Trophoblast cell (in vitro differentiated cells and primary cell): ENCODE data around the gene CENPE.

ENCODE experiments used
- DNase-seq, 2 donors: peaks; one replicate each; pipeline ENCODE4 v3.0.0-alpha.2; 2016
- H2AFZ ChIP-seq: 2 replicates; pipeline ENCODE4 v1.6.1; 2013; ENCODE audit warnings: low read length, moderate library complexity, mild to moderate bottlenecking; ENCODE audit not compliant: insufficient read depth, poor library complexity
- H2AK5ac ChIP-seq: 2 replicates; pipeline ENCODE4 v1.6.1; 2013; ENCODE audit warnings: mild to moderate bottlenecking, low read length
- H2BK120ac ChIP-seq: 2 replicates; pipeline ENCODE4 v1.6.1; 2013; ENCODE audit warnings: low read length, mild to moderate bottlenecking, moderate library complexity; ENCODE audit not compliant: insufficient read depth, poor library complexity
- H2BK12ac ChIP-seq: 2 replicates; pipeline ENCODE4 v1.6.1; 2013; ENCODE audit warnings: mild to moderate bottlenecking, low read length, moderate library complexity
- H2BK5ac ChIP-seq: 2 replicates; pipeline ENCODE4 v1.6.1; 2013; ENCODE audit warnings: low read length, low read depth, moderate library complexity, mild to moderate bottlenecking; ENCODE audit not compliant: poor library complexity
- H3K14ac ChIP-seq: 2 replicates; pipeline ENCODE4 v1.6.1; 2013; ENCODE audit warnings: mild to moderate bottlenecking, low read length
- H3K18ac ChIP-seq: 2 replicates; pipeline ENCODE4 v1.6.1; 2013; ENCODE audit warnings: mild to moderate bottlenecking, low read length
- H3K23ac ChIP-seq: 2 replicates; pipeline ENCODE4 v1.6.1; 2013; ENCODE audit warnings: low read length
- H3K27ac ChIP-seq: 2 replicates; pipeline ENCODE4 v1.5.1; 2013; ENCODE audit warnings: low read depth, mild to moderate bottlenecking, inconsistent platforms, low read length, moderate library complexity
- H3K27me3 ChIP-seq: 2 replicates; pipeline ENCODE4 v1.6.1; 2013; ENCODE audit warnings: inconsistent platforms, mild to moderate bottlenecking, low read length, moderate library complexity; ENCODE audit not compliant: insufficient read depth
- H3K36me3 ChIP-seq, 2 experiments: 1 replicate in 1 of 2; 2 replicates in 1 of 2; pipeline ENCODE4 v1.6.1; 2013; ENCODE audit warnings: low read length in 2 of 2, mild to moderate bottlenecking in 2 of 2, moderate library complexity in 1 of 2; ENCODE audit not compliant: insufficient read depth in 2 of 2, control insufficient read depth in 1 of 2
- H3K4ac ChIP-seq: 2 replicates; pipeline ENCODE4 v1.6.1; 2013; ENCODE audit warnings: low read depth, mild to moderate bottlenecking, low read length, moderate library complexity
- H3K4me1 ChIP-seq, 2 experiments: 1 replicate in 1 of 2; 2 replicates in 1 of 2; pipeline ENCODE4 v1.6.1; 2013; ENCODE audit warnings: low read length in 2 of 2, mild to moderate bottlenecking in 2 of 2, moderate library complexity in 1 of 2; ENCODE audit not compliant: insufficient read depth in 2 of 2, control insufficient read depth in 1 of 2
- H3K4me2 ChIP-seq: 2 replicates; pipeline ENCODE4 v1.6.1; 2013; ENCODE audit warnings: inconsistent platforms, mild to moderate bottlenecking, low read length, moderate library complexity
- H3K4me3 ChIP-seq: 2 replicates; pipeline ENCODE4 v1.5.1; 2013; ENCODE audit warnings: mild to moderate bottlenecking, low read depth, low read length, inconsistent platforms
- H3K79me1 ChIP-seq: one replicate; pipeline ENCODE4 v1.6.1; 2013; ENCODE audit warnings: low read length
- H3K79me2 ChIP-seq: 2 replicates; pipeline ENCODE4 v1.6.1; 2013; ENCODE audit warnings: low read length, mild to moderate bottlenecking; ENCODE audit not compliant: control insufficient read depth, insufficient read depth, poor library complexity
- H3K9ac ChIP-seq: 2 replicates; pipeline ENCODE4 v1.6.1; 2013; ENCODE audit warnings: mild to moderate bottlenecking, low read length
- H3K9me3 ChIP-seq: 2 replicates; pipeline ENCODE4 v1.6.1; 2013; ENCODE audit warnings: low read depth, mild to moderate bottlenecking, control low read depth, inconsistent platforms, low read length; ENCODE audit not compliant: insufficient read depth
- H4K12ac ChIP-seq: 2 replicates; pipeline ENCODE4 v1.6.1; 2013; ENCODE audit warnings: low read depth, mild to moderate bottlenecking, low read length, moderate library complexity
- H4K8ac ChIP-seq: 2 replicates; pipeline ENCODE4 v1.6.1; 2013; ENCODE audit warnings: low read depth, mild to moderate bottlenecking, low read length, moderate library complexity
- H4K91ac ChIP-seq: one replicate; pipeline ENCODE4 v1.6.1; 2013; ENCODE audit warnings: low read depth, mild to moderate bottlenecking, low read length, moderate library complexity
- WGBS: extraction: QIAGEN DNeasy Blood & Tissue Kit; methylation state at CpG from one replicate; pipeline ENCODE4 v1.1.7; 2013; ENCODE audit warnings: missing lambda C conversion rate; ENCODE audit not compliant: insufficient read length, insufficient coverage; ENCODE audit errors: extremely low coverage; 5-methylcytosine and 5-hydroxymethylcytosine counted together

The CENPE gene

GRCh38 chr4:103099691-103100392 lies 98.3 kb downstream of the CENPE start, which contains the start of gene BDH2:
BDH2 (minus strand) TSS chr4:103099834; CDS start chr4:103096254, 3,580 bp downstream.
- peak within 1 kb of the TSS; percentile 68 for H3K4me2 ChIP-seq
- no peak within 1 kb of the TSS for H2AFZ ChIP-seq
- H3K9me3 ChIP-seq = no peaks in the 10 kb centered on the region
- no CpG with 5 or more reads among the region's 11 CpGs for WGBS
- peaks cover 3% of the 10 kb centered on the region in 2 experiments for H3K4me1 ChIP-seq
- no peaks in the 10 kb centered on the region for H3K79me1 ChIP-seq
- no peak within 1 kb of the TSS for H4K8ac ChIP-seq
- H3K18ac ChIP-seq = no peak within 1 kb of the TSS
- H3K9ac ChIP-seq = no peak within 1 kb of the TSS
- no peaks in the 10 kb centered on the region for H3K36me3 ChIP-seq
- no peak within 1 kb of the TSS for H2AK5ac ChIP-seq
- H3K23ac ChIP-seq = no peak within 1 kb of the TSS
- H4K12ac ChIP-seq = no peak within 1 kb of the TSS
- H2BK5ac ChIP-seq = no peak within 1 kb of the TSS
- no peak within 1 kb of the TSS for H4K91ac ChIP-seq
- H2BK120ac ChIP-seq = no peak within 1 kb of the TSS
- H2BK12ac ChIP-seq = no peak within 1 kb of the TSS
- DNase-seq = peak; percentile 72 to 96
- no peak within 1 kb of the TSS for H3K14ac ChIP-seq
- no peaks in the 10 kb centered on the region for H3K27me3 ChIP-seq
- no peaks in the 10 kb centered on the region for H3K79me2 ChIP-seq
- H3K4me3 ChIP-seq = no peak within 1 kb of the TSS
- H3K27ac ChIP-seq = no peak within 1 kb of the TSS
- no peak within 1 kb of the TSS for H3K4ac ChIP-seq

DNA sequence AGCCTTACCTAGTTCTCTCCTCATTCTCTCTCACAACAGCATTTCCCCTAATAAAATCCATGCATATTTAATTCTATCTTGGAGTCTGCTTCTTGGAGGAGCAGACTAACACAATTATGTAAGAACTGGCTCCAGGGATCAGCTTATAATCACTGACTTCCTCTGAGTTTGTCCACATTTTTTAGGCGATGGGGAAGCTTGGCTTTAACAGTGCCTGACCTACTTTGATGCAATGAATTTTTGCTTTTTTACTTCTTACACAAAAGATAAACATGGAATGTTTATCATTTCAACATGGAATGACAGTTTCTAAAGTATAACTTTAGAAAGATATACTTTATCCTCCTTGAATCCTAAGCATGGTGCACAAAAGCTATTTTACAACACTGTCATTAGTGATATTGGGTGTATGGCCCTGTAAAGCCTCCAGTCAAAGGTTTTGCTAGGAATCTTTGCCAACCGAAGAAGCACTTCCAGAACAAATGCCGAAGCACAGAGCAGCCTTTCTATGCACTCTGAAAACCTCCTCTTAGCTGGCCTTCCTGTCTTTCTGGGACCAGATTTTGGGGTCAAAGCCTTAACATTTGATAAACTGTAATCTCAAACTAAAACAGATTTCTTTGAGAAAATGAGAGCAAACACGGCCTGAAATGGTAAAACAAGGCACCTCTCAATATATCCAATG lies 99.2 kb downstream of the CENPE start:
- Histone ChIP-seq H3K27me3 (no peaks in the 10 kb centered on the region), H2AK5ac (no peak overlapping the region), H3K14ac (no peak overlapping the region), H3K27ac (no peak overlapping the region), H2AFZ (no peak overlapping the region), H3K23ac (no peak overlapping the region), H2BK12ac (no peak overlapping the region), H4K91ac (no peak overlapping the region), H2BK120ac (no peak overlapping the region), H3K4ac (no peak overlapping the region), H3K18ac (no peak overlapping the region), H3K4me2 (peak overlapping the region; percentile 68), H3K36me3 (no peaks in the 10 kb centered on the region), H2BK5ac (no peak overlapping the region), H3K9me3 (no peaks in the 10 kb centered on the region), H3K79me2 (no peaks in the 10 kb centered on the region), H3K4me3 (no peak overlapping the region), H4K8ac (no peak overlapping the region), H3K79me1 (no peaks in the 10 kb centered on the region), H3K9ac (no peak overlapping the region), H3K4me1 (peaks cover 3% of the 10 kb centered on the region in 2 experiments), H4K12ac (no peak overlapping the region)
- no peak for DNase-seq
- no CpG with 5 or more reads among the region's 4 CpGs for WGBS

GRCh38 chr4:103098341-103098740 lies 99.8 kb downstream of the CENPE start:
- H2BK120ac ChIP-seq = no peak overlapping the region
- WGBS = no CpG with 5 or more reads among the region's 10 CpGs
- H3K18ac ChIP-seq = no peak overlapping the region
- H3K4me2 ChIP-seq = no peak overlapping the region
- no peak overlapping the region for H2AK5ac ChIP-seq
- H3K23ac ChIP-seq = no peak overlapping the region
- H4K91ac ChIP-seq = no peak overlapping the region
- H3K9me3 ChIP-seq = no peaks in the 10 kb centered on the region
- H3K4me1 ChIP-seq = peaks cover 3% of the 10 kb centered on the region in 2 experiments
- no peak overlapping the region for H3K27ac ChIP-seq
- H3K4me3 ChIP-seq = no peak overlapping the region
- H3K79me2 ChIP-seq = no peaks in the 10 kb centered on the region
- H4K8ac ChIP-seq = no peak overlapping the region
- no peak overlapping the region for H3K4ac ChIP-seq
- no peak overlapping the region for H2BK12ac ChIP-seq
- no peak for DNase-seq
- H3K9ac ChIP-seq = no peak overlapping the region
- H3K27me3 ChIP-seq = no peaks in the 10 kb centered on the region
- no peak overlapping the region for H3K14ac ChIP-seq
- H3K79me1 ChIP-seq = no peaks in the 10 kb centered on the region
- no peaks in the 10 kb centered on the region for H3K36me3 ChIP-seq
- no peak overlapping the region for H2AFZ ChIP-seq
- H2BK5ac ChIP-seq = no peak overlapping the region
- H4K12ac ChIP-seq = no peak overlapping the region

- Histone ChIP-seq H3K4ac (no peak overlapping the region), H2BK120ac (no peak overlapping the region), H3K9me3 (no peaks in the 10 kb centered on the region), H4K91ac (no peak overlapping the region), H3K9ac (no peak overlapping the region), H3K14ac (no peak overlapping the region), H3K79me2 (no peaks in the 10 kb centered on the region), H2BK12ac (no peak overlapping the region), H2AK5ac (no peak overlapping the region), H2BK5ac (no peak overlapping the region), H3K27me3 (no peaks in the 10 kb centered on the region), H3K4me2 (no peak overlapping the region), H4K12ac (no peak overlapping the region), H3K79me1 (no peaks in the 10 kb centered on the region), H2AFZ (no peak overlapping the region), H3K4me3 (no peak overlapping the region), H4K8ac (no peak overlapping the region), H3K27ac (no peak overlapping the region), H3K23ac (no peak overlapping the region), H3K18ac (no peak overlapping the region), H3K36me3 (no peaks in the 10 kb centered on the region), H3K4me1 (peaks cover 3% of the 10 kb centered on the region in 2 experiments)
- DNase-seq = no peak
- WGBS = no CpG with 5 or more reads among the region's 2 CpGs
Observed at GRCh38 chr4:103097112-103097511, 101.0 kb downstream of the CENPE start.
